OCI-LY7 (cell line): ENCODE measurements around the gene AKAP13. TPM values are rescaled to one million over a fixed set of nuclear protein-coding genes. Genes with fewer than 3 reads are reported as not detected.
A peak's percentile ranks its signal among the peaks of the same experiment; 100 is the strongest.

Experiments
- BruUV-seq: library from RNA; stranded (reverse); fragments of 400-500 nt; replicated peaks from 2 replicates; lab custom pipeline; 2021; lab: Mats Ljungman, UMichigan
- CTCF ChIA-PET: fragments of 300-600 bp; sonication (Branson Sonifier 250); formaldehyde crosslinking; loops from one replicate; lab custom pipeline; 2022; ENCODE audit warnings: antibody characterized with exemption; ENCODE audit not compliant: unreplicated experiment; lab: Charles Lee
- POLR2A ChIA-PET: fragments of 300-600 bp; sonication (Branson Sonifier 250); formaldehyde crosslinking; loops from one replicate; lab custom pipeline; 2022; ENCODE audit warnings: antibody characterized with exemption; lab: Charles Lee
- DNase-seq: peaks from one replicate; pipeline ENCODE4 v3.0.0-alpha.2; 2015; ENCODE audit warnings: low spot score
- H2AFZ ChIP-seq: fragments of 200-600 bp; sonication (generic), shearing (Covaris generic); 2 replicates; pipeline ENCODE4 v1.6.1; 2014; ENCODE audit warnings: mild to moderate bottlenecking, antibody characterized with exemption, low read length, moderate library complexity
- H3K27ac ChIP-seq: fragments of 200-600 bp; sonication (generic); 2 replicates; pipeline ENCODE4 v1.5.1; 2014; ENCODE audit warnings: mixed run types, low read depth, mild to moderate bottlenecking, moderate library complexity, low read length, inconsistent platforms; ENCODE audit not compliant: poor library complexity, severe bottlenecking
- H3K36me3 ChIP-seq: fragments of 200-600 bp; sonication (generic); 2 replicates; pipeline ENCODE4 v1.6.1; 2014; ENCODE audit warnings: mild to moderate bottlenecking, antibody characterized with exemption, low read length, moderate library complexity, mixed read lengths; ENCODE audit not compliant: insufficient read depth
- H3K4me1 ChIP-seq: fragments of 200-600 bp; sonication (generic); 2 replicates; pipeline ENCODE4 v1.5.1; 2014; ENCODE audit warnings: mild to moderate bottlenecking, low read length; ENCODE audit not compliant: insufficient read depth, poor library complexity, severe bottlenecking
- H3K4me2 ChIP-seq: fragments of 200-600 bp; sonication (generic); 2 replicates; pipeline ENCODE4 v1.6.1; 2014; ENCODE audit warnings: mild to moderate bottlenecking, low read length
- H3K4me3 ChIP-seq: fragments of 200-600 bp; sonication (generic); 2 replicates; pipeline ENCODE4 v1.5.1; 2014; ENCODE audit warnings: mild to moderate bottlenecking, low read depth, low read length; ENCODE audit not compliant: poor library complexity, severe bottlenecking
- H3K79me2 ChIP-seq: fragments of 200-600 bp; sonication (generic); 2 replicates; pipeline ENCODE4 v1.6.1; 2016; ENCODE audit warnings: low read depth, mild to moderate bottlenecking, low read length, moderate library complexity, mixed read lengths; ENCODE audit not compliant: insufficient read depth
- H3K9me2 ChIP-seq: fragments of 200-600 bp; sonication (generic); 2 replicates; pipeline ENCODE4 v1.6.1; 2016; ENCODE audit warnings: mild to moderate bottlenecking, low read length, mixed read lengths; ENCODE audit not compliant: insufficient read depth
- H3K9me3 ChIP-seq: fragments of 200-600 bp; sonication (generic); 2 replicates; pipeline ENCODE4 v1.6.1; 2014; ENCODE audit warnings: mild to moderate bottlenecking, mixed run types, low read length, mixed read lengths
- H4K20me1 ChIP-seq: fragments of 200-600 bp; sonication (generic); 2 replicates; pipeline ENCODE4 v1.6.1; 2014; ENCODE audit warnings: mild to moderate bottlenecking, antibody characterized with exemption, low read length, moderate library complexity, mixed read lengths; ENCODE audit not compliant: insufficient read depth
- CTCF ChIP-seq: fragments of 200-600 bp; sonication (generic); conservative IDR thresholded peaks from 2 replicates; pipeline ENCODE4 v1.5.1; 2014; ENCODE audit warnings: mild to moderate bottlenecking, antibody characterized with exemption, low read length, moderate library complexity, mixed read lengths
- EZH2phosphoT487 ChIP-seq: fragments of 200-600 bp; sonication (generic); IDR thresholded peaks from 2 replicates; pipeline ENCODE4 v1.6.1; 2018; ENCODE audit warnings: low read depth, borderline replicate concordance, mild to moderate bottlenecking, mixed run types, antibody characterized with exemption, low read length, moderate library complexity, mixed read lengths
- intact Hi-C: fragments of 100-400 bp; cut with micrococcal nuclease; formaldehyde crosslinking; loops from one replicate; pipeline ENCODE4 v1.10.0; 2022; ENCODE audit not compliant: unreplicated experiment
- total RNA-seq, 2 experiments: library from RNA; depleted of rRNA in 1 of 2; stranded (reverse); fragments of >200 nt in 1 of 2; shearing (Covaris generic) in 1 of 2; gene quantifications; 2 replicates each; pipeline ENCODE4 v1.2.3, GENCODE V29; 2014 to 2022

Gene AKAP13
- total RNA-seq, 2 experiments from 2014 or later = 140 to 250 TPM

GRCh38 chr15:85707519-85708338 is 327.3 kb downstream of the AKAP13 start:
- Histone ChIP-seq H3K9me2 (no peaks in the 10 kb centered on the region), H3K27ac (peak overlapping the region; percentile 90), H3K36me3 (peaks cover 70% of the 10 kb centered on the region), H3K4me3 (peak overlapping the region; percentile 63), H2AFZ (peak overlapping the region; percentile 48; the same call in 1 of the 2 replicates), H3K9me3 (no peaks in the 10 kb centered on the region), H3K4me2 (peak overlapping the region; percentile 87), H4K20me1 (no peaks in the 10 kb centered on the region), H3K4me1 (peaks cover 59% of the 10 kb centered on the region), H3K79me2 (peaks cover 65% of the 10 kb centered on the region)
- TF ChIP-seq CTCF = no peak
- no peak for TF ChIP-seq EZH2phosphoT487
- CTCF ChIA-PET = interaction anchor here (1.4 kb wide), 1 partner anchor 16 kb away, joined by 3 read pairs; no protein-coding TSS in a partner anchor
- POLR2A ChIA-PET = interaction anchor here (0.6 to 2.0 kb wide), 7 partner anchors 11 to 320 kb away, joined by 3 to 16 read pairs (median 3); no protein-coding TSS in a partner anchor
- DNase-seq = peak; percentile 63
- intact Hi-C loops = loop anchor here (2.0 to 10.0 kb wide), 3 partner anchors 17 to 323 kb away; partner anchors contain the start of gene AKAP13
- no TSS peak for BruUV-seq

GRCh38 chr15:85708402-85708941 is 328.1 kb downstream of the AKAP13 start:
- peaks cover 57% of the 10 kb centered on the region for H3K79me2 ChIP-seq
- TF ChIP-seq CTCF (no peak), EZH2phosphoT487 (no peak)
- no peak overlapping the region for H2AFZ ChIP-seq
- peak overlapping the region; percentile 87 for H3K4me2 ChIP-seq
- intact Hi-C loops = loop anchor here (5.0 to 10.0 kb wide), 2 partner anchors 226 to 324 kb away; partner anchors contain the start of gene AKAP13
- H3K4me1 ChIP-seq = peaks cover 52% of the 10 kb centered on the region
- DNase-seq = no peak
- ChIA-PET CTCF (no interaction called here), POLR2A (interaction anchor here (1.3 kb wide), 1 partner anchor 17 kb away, joined by 5 read pairs; no protein-coding TSS in a partner anchor)
- no TSS peak for BruUV-seq
- H3K9me2 ChIP-seq = no peaks in the 10 kb centered on the region
- H3K27ac ChIP-seq = peak overlapping the region; percentile 90
- no peaks in the 10 kb centered on the region for H3K9me3 ChIP-seq
- H3K4me3 ChIP-seq = peak overlapping the region; percentile 63
- H4K20me1 ChIP-seq = no peaks in the 10 kb centered on the region
- H3K36me3 ChIP-seq = peaks cover 74% of the 10 kb centered on the region
